Neural crest cell (in vitro differentiated cells): ENCODE results near the gene PPFIBP1. TPM values are rescaled to one million over a fixed set of nuclear protein-coding genes. Genes with fewer than 3 reads are reported as not detected.

Experiments
- DNase-seq: peaks from one replicate; pipeline ENCODE4 v3.0.0; 2021; ENCODE audit warnings: low read depth, mixed read lengths, low spot score
- H3K27ac Mint-ChIP-seq: one replicate; pipeline ENCODE4 v1.8.0; 2021; ENCODE audit warnings: mild to moderate bottlenecking, mixed read lengths; ENCODE audit not compliant: unreplicated experiment
- H3K27me3 Mint-ChIP-seq: 2 replicates; pipeline ENCODE4 v1.8.0; 2021; ENCODE audit warnings: low read depth, mild to moderate bottlenecking, mixed read lengths
- H3K36me3 Mint-ChIP-seq: 2 replicates; pipeline ENCODE4 v1.8.0; 2021; ENCODE audit warnings: low read depth, mild to moderate bottlenecking, mixed read lengths
- H3K4me1 Mint-ChIP-seq: 2 replicates; pipeline ENCODE4 v1.8.0; 2021; ENCODE audit warnings: mixed read lengths
- H3K4me3 Mint-ChIP-seq: one replicate; pipeline ENCODE4 v1.8.0; 2021; ENCODE audit warnings: mild to moderate bottlenecking, mixed read lengths
- H3K9me3 Mint-ChIP-seq: 2 replicates; pipeline ENCODE4 v1.8.0; 2021; ENCODE audit warnings: mixed read lengths
- total RNA-seq: library from RNA; stranded (reverse); gene quantifications from 2 replicates; pipeline ENCODE4 v1.2.1, GENCODE V29; 2021
- TF ChIP-seq, protein P1 (sequence below): fragments of 200-600 bp; sonication (generic); conservative IDR thresholded peaks from 2 replicates; pipeline ENCODE4 v1.5.0; 2021; ENCODE audit warnings: antibody characterized with exemption, mild to moderate bottlenecking

The PPFIBP1 gene
- total RNA-seq, 1 donor from 2014 or later: 47.5 TPM

DNA sequence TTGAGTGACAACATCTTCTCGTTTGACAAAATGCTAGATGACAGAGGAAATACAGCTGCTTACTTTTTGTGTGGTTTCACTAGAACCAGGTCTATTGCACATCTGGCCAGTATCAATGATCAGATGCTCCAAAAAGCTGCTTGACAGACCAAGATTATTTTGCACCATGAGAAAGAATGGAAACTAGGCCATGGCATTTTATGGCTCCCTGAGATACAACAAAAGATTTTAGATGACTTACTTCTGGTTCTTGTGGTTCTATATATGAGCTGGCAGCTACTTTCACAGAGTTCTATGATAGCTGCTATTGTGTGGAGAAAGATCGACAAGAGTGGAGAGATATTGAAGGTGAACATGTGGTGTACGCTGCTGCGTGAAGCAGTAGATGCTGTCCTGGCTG lies 25.9 kb upstream of the PPFIBP1 start:
- no peaks in the 10 kb centered on the region for H3K27me3 Mint-ChIP-seq
- TF ChIP-seq, protein P1, sequence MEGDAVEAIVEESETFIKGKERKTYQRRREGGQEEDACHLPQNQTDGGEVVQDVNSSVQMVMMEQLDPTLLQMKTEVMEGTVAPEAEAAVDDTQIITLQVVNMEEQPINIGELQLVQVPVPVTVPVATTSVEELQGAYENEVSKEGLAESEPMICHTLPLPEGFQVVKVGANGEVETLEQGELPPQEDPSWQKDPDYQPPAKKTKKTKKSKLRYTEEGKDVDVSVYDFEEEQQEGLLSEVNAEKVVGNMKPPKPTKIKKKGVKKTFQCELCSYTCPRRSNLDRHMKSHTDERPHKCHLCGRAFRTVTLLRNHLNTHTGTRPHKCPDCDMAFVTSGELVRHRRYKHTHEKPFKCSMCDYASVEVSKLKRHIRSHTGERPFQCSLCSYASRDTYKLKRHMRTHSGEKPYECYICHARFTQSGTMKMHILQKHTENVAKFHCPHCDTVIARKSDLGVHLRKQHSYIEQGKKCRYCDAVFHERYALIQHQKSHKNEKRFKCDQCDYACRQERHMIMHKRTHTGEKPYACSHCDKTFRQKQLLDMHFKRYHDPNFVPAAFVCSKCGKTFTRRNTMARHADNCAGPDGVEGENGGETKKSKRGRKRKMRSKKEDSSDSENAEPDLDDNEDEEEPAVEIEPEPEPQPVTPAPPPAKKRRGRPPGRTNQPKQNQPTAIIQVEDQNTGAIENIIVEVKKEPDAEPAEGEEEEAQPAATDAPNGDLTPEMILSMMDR: no peak
- no peaks in the 10 kb centered on the region for H3K4me1 Mint-ChIP-seq
- no peak overlapping the region for H3K27ac Mint-ChIP-seq
- no peak overlapping the region for H3K4me3 Mint-ChIP-seq
- peaks cover 6% of the 10 kb centered on the region for H3K9me3 Mint-ChIP-seq
- H3K36me3 Mint-ChIP-seq: no peaks in the 10 kb centered on the region
- DNase-seq: no peak

DNA sequence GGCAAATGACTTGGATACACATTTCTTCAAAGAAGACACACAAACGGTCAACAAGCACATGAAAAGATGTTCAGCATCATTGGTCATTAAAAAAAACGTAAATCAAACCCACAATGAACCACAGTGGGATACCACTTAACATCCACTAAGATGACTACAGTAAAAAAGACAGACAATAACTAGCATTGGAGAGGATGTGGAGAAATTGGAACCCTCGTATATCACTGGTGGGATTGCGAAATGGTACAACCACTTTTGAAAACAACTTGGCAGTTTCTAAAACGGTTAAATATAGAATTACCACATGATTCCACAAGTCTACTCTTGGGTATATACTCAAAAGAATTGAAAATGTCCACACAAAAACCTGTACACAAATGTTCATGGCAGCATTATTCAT lies 25.2 kb upstream of the PPFIBP1 start:
- Mint-ChIP-seq H3K4me3 (no peak overlapping the region), H3K4me1 (no peaks in the 10 kb centered on the region), H3K27ac (no peak overlapping the region), H3K27me3 (no peaks in the 10 kb centered on the region), H3K36me3 (no peaks in the 10 kb centered on the region), H3K9me3 (peaks cover 6% of the 10 kb centered on the region)
- TF ChIP-seq, protein P1: no peak
- no peak for DNase-seq

DNA sequence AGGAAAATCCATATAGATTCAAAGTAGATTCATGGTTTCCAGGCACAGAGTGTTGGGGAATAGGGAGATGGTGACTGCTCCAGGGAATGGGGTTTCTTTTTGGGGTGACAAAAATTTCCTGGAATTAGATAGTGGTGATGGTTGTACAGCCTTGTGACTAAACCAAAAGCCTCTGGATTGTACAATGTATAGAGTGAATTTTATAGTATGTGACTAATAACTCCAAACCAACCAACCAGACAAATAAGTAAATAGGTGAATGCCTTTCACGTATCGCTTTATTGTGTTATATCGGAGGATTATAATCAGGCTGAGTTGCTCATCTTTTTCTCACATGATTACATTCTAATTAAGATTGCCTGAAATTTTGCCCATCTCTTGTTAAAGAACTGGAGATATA lies 24.6 kb upstream of the PPFIBP1 start:
- no peak for DNase-seq

DNA sequence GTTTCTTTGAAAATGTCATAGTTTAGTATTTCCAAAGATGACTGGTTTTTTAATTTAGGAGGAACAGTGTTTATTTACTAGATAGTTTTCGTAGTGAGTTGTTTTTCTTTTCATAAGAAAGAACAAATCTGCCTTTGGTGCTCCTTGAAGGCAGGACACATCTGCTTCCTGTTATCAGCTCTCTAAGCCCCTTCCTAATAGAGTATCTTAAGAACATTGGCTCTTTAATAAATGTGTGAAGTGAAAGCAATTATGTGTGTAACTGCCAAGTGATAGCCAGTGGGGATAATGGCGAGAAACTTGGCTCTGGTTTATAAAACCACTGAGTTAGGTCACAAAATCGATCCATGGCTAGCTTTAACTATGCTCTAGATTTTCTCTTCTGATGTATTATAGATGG lies 23.5 kb upstream of the PPFIBP1 start:
- Mint-ChIP-seq H3K9me3 (peaks cover 6% of the 10 kb centered on the region), H3K27ac (no peak overlapping the region), H3K27me3 (no peaks in the 10 kb centered on the region), H3K4me3 (no peak overlapping the region), H3K4me1 (no peaks in the 10 kb centered on the region), H3K36me3 (no peaks in the 10 kb centered on the region)
- no peak for DNase-seq
- TF ChIP-seq, protein P1: no peak

More for the DNA sequence above, 24.6 kb upstream of the PPFIBP1 start:
- Mint-ChIP-seq H3K27me3 (no peaks in the 10 kb centered on the region), H3K4me1 (no peaks in the 10 kb centered on the region), H3K4me3 (no peak overlapping the region), H3K36me3 (no peaks in the 10 kb centered on the region), H3K9me3 (peaks cover 6% of the 10 kb centered on the region), H3K27ac (no peak overlapping the region)
- TF ChIP-seq, protein P1: no peak

DNA sequence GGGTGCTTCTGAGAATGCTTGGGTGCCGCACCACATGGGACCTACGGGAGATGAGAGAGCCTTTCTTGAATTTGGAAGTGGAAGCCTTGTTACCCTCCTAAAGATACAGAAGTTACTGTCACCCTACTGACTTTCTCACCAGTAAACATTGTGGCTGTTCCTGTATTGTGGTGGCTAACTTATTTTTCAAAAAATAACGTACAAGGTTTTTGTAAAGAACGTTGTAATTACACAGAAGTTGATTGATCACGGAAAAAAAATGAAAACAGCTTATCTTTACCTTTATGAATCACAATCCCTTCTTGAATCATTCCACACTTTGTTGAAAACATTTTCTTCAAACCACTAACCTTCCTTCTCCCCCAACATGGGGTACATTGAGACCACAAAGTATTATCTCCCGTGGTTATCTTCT lies 22.0 kb upstream of the PPFIBP1 start:
- no peak for DNase-seq
- H3K4me3 Mint-ChIP-seq: no peak overlapping the region
- no peaks in the 10 kb centered on the region for H3K4me1 Mint-ChIP-seq
- peaks cover 6% of the 10 kb centered on the region for H3K36me3 Mint-ChIP-seq
- H3K9me3 Mint-ChIP-seq: peaks cover 8% of the 10 kb centered on the region
- TF ChIP-seq, protein P1: no peak
- no peak overlapping the region for H3K27ac Mint-ChIP-seq
- no peaks in the 10 kb centered on the region for H3K27me3 Mint-ChIP-seq

DNA sequence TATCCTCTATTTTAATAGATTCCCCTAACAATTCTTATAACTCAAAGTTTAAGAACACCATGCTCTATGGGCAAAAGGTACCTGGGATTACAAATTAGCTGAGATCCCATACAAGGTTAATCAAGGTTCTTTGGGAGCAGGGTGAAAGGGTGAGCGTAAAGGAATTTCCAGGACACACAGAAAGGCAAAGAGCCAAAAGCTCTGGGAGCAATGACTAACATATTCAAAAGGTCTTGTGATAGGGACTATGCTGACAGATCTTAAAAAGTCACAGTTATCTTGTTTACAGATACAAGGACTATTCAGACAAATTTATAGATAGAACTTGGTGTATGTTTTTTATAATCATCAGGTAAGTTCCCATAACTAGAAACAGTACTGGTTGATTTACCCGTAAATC lies 19.5 kb upstream of the PPFIBP1 start:
- no peak overlapping the region for H3K4me3 Mint-ChIP-seq
- TF ChIP-seq, protein P1: no peak
- no peak for DNase-seq
- H3K4me1 Mint-ChIP-seq: no peaks in the 10 kb centered on the region
- H3K9me3 Mint-ChIP-seq: peaks cover 6% of the 10 kb centered on the region
- H3K27ac Mint-ChIP-seq: no peak overlapping the region
- no peaks in the 10 kb centered on the region for H3K27me3 Mint-ChIP-seq
- H3K36me3 Mint-ChIP-seq: peaks cover 6% of the 10 kb centered on the region
